HEK293T (cell line): ENCODE measurements around the gene HMX3.

ENCODE experiments used
- ARNT ChIP-seq: fragments of 450-650 bp; IDR thresholded peaks from 2 replicates; pipeline ENCODE4 v1.6.1; 2017; ENCODE audit warnings: mild to moderate bottlenecking
- BHLHE40 ChIP-seq: fragments of 450-650 bp; IDR thresholded peaks from 2 replicates; pipeline ENCODE4 v1.6.1; 2016; ENCODE audit warnings: mild to moderate bottlenecking, moderate library complexity, borderline replicate concordance
- ELF4 ChIP-seq: fragments of 450-650 bp; IDR thresholded peaks from 2 replicates; pipeline ENCODE4 v1.6.1; 2017; ENCODE audit warnings: antibody characterized with exemption
- FOXA1 ChIP-seq: fragments of 450-650 bp; IDR thresholded peaks from 2 replicates; pipeline ENCODE4 v1.6.1; 2016; ENCODE audit warnings: mild to moderate bottlenecking
- FOXK2 ChIP-seq: fragments of 450-650 bp; IDR thresholded peaks from 2 replicates; pipeline ENCODE4 v1.6.1; 2016; ENCODE audit warnings: mild to moderate bottlenecking
- NFRKB ChIP-seq: fragments of 450-650 bp; IDR thresholded peaks from 2 replicates; pipeline ENCODE4 v1.6.1; 2016; ENCODE audit warnings: mild to moderate bottlenecking, moderate library complexity
- PKNOX1 ChIP-seq: fragments of 450-650 bp; IDR thresholded peaks from 2 replicates; pipeline ENCODE4 v1.6.1; 2016
- SP1 ChIP-seq: fragments of 450-650 bp; IDR thresholded peaks from 2 replicates; pipeline ENCODE4 v1.6.1; 2017
- TARDBP ChIP-seq: fragments of 450-650 bp; IDR thresholded peaks from 2 replicates; pipeline ENCODE4 v1.6.1; 2016

GRCh38 chr10:123145542-123146012 is 9.8 kb downstream of the HMX3 start:
- TF ChIP-seq BHLHE40 (no peak), ARNT (no peak), PKNOX1 (no peak), TARDBP (no peak), SP1 (no peak), NFRKB (no peak), FOXK2 (no peak), ELF4 (no peak), FOXA1 (no peak)
